NCI-H526 treated with DMSO at 0.1 percent for 48 hours (cell line): ENCODE data around the gene FNTB.
A peak's percentile ranks its signal among the peaks of the same experiment; 100 is the strongest.

Experiments
- DNase-seq: peaks from one replicate; lab custom pipeline; 2025; lab: John Stamatoyannopoulos, UW

FNTB gene

DNA sequence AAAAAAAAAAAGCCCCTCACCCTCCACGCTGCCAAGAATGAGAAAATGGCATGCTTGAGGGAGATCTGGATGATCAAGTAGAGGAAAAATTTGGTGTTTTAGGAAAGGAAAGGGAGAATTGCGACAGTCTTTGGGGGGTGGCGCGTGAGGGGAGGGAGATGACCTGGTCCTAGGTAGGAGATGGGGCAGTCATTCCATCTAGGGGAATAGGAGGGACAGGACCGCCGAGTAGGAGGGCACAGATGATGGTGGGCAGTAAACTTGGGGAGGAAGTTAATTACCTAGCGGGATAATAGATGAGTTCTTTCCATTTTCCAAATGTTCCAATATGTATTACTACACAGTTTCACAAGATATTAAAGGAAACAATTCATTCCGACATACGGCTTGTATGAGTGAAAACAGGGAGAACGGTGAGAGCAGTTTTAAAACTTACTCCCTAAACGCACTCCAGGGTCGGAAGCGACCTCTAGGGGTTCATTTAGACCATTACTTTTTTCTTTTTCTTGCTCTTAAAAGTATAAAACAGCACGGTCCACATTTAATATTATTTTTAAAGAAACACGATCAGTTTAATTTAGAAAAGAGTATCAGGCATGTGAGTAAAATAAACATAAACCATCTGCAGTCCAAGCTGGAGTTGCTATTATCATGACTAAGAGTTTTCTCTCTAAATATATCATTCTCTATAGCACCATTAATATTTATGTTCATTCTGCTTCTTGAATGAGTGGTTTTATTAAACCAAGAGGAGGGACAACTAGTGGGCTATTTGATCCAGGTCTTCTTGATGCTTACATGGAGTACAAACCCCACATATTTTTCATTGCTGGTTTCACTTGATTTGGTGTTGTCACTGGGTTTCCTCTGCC lies 3.0 kb upstream of the FNTB start:
- peak; percentile 62 for DNase-seq

DNA sequence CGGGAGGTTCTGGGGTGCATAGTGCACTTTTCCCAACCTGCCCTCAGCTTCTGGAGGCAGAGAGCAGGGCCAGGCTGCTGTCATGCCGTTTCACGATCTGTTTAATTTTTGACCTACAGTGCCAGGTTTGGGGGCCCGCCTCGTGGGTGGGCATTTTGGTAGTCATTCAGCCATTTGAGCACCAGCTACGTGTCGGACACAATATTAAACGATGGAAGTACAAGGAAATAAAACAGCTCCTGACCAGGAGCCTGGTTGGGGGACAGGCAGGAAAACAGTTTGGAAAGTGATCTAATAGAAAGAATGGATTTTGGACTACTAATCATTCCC lies 708 bp downstream of the FNTB start:
- DNase-seq = no peak

DNA sequence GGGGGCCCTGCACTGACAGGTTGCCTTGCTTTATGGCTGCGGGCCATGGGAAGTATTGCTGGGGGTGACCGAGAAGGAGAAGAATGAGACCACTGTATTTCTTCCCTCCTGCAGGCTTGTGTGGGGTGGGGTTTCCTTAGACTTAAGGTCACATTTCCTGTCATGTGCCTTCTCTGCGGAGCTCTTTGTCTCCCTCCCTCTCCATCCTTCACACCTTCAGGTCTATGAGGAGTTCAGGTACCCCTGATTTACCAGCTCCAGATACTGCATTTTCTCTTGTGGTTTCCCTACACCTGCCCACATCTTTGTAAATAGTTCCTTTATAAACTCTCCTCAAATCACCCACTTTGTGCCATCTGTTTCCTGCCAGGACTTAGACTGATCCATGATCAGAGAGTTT lies 3.6 kb downstream of the FNTB start:
- no peak for DNase-seq

DNA sequence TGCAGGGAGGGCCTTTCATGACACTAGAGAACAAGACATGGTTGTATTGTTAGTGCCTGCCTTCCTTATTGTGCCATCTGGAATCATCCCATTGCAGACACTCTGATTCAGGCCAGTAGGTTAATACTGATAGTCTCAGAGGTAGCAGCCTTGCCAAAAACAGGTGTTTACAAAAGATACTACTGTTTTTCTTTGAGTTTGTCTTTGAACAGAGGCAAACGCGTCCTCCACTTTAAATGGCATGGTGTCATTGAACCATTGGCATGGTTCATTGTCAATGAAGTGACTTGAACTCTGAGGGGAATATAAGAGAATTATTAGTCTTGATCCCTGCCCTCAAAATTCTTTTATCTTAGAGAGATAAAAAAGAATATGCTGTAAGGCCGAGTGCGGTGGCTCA lies 4.2 kb downstream of the FNTB start:
- DNase-seq = no peak

DNA sequence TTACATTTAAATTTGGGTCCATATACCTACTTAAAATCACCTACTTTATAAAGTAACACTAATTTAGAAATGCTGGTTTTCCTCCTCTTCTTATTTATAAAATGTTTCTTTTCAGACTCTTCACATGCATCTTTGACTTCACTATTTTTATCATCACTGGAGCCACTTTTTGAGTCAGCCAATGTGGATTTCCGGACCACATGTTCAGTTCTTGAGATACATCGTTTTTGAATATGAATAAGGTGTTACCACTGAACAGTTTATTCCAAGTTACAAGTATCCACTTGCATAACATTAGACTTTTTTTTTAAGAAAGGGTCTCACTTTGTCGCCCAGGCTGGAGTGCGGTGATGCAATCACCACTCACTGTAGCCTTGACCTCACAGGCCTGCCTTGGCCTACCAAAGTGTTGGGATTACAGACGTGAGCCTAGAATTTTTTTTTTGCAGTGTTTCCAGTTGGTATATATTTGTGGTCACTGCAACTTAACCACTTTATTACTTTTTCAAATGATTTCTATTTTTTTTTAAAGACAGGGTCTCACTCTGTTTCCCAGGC lies 5.7 kb downstream of the FNTB start:
- DNase-seq = no peak

DNA sequence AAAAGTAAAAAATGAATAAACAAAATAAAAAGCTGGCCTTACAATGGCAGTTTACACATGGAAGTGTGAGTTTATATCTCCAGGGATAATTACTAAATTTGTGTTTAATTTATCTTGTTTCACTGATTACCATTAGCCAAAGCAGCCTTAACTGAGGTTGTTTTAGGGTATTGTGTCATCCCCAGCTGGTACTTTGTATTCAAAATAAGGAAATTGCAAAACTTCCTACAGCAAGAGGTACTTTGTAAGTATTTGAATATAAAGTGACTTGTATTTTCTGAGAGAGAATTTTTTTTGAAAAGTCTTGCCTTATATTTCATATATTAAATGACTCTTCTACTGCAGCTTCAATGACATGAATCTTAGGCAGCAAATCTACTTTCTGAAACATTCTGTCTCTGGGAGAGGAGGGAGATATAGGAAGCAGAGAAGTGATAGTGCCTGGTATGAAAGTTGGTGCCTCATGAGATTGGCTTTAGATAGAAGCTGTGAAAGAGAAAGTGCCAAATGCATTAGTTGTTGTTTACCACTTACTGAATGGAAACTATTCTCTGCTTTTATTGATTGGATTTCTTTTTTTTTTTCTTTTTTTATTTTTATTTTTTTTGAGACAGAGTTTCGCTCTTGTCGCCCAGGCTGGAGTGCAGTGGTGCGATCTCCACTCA lies 6.7 kb downstream of the FNTB start:
- DNase-seq = no peak

DNA sequence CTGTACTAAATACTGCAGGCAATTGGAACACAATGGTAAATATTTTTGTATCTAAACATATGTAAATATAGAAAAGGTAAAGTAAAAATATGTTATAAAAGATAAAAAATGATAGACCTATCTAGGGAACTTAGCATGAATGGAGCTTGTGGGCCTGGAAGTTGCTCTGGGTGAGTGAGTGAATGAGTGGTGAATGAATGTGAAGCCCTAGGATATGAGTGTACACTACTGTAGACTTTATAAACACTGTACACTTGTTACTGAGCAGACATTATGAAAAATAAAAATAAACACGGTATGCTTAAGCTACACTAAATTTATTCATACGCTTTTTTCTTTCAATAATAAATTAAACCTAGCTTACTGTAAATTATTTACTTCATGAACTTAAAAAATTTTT lies 7.8 kb downstream of the FNTB start:
- no peak for DNase-seq

DNA sequence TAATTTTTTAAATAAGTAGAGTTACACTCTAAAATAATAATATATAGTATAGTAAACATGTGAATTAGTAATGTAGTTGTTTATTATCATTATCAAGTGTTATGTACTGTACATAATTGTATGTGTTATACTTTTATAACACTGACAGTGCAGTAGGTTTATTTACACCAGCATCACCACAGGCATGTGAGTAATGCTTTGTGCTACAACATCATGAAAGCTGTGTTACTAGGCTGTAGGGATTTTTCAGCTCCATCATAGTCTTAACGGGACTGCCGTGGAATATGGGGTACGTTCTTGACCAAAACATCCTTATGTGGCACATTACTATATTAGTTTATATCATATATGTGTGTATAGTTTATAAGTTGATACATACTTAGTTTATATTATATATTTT lies 8.6 kb downstream of the FNTB start:
- DNase-seq = no peak

DNA sequence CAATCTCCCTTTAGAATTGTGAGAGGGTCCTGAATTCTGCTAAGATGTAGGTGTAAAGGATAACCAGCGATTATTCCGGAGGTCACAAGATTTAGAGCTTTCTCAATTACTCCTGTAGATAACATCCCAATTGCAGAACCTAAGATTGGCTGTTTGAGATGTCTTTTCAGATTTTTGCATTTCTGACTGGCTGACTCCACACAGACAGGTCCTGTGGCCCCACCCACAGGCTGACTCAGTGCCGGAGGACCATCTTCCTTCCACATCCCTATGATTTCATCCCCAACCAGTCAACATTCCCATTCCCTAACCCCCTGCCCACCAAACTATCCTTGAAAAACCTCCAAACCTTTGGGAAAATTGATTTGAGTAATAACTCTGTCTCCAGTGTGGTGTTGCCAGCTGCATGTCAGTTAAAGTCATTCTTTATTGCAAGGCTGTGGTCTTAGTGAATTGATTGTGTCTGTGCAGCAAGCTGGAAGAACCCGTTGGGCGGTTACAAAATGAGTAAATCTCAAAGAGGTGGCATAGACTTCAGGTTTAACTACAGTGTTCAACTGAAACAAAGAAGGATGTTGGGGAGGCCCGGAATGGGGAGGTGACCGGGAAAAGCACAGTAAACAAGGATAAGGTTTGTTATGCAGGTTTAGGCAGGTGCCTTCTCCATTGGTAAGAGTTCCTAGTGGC lies 10.6 kb downstream of the FNTB start:
- DNase-seq = no peak

DNA sequence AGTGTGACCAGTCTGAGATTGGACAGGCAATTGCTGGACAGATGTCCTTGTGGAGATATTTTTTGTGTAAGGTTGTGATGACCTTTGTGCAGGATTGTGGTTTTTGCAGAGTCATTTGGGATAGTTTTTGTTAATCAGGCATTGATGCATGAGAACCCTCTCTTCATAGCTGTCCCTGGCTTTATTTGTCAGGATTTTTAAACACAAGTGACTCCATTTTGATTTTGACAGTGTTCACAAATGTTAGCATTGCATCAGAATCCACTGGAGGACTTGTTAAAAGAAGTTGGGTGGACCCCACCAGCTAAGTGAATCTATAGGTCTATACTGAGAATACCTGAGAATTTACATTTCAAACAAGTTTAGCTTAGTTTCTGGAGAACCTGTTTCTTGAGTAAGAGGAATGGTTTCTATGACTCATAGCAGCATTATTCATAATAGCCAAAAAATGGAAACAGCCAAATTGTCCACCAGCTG lies 11.8 kb downstream of the FNTB start:
- DNase-seq = no peak

DNA sequence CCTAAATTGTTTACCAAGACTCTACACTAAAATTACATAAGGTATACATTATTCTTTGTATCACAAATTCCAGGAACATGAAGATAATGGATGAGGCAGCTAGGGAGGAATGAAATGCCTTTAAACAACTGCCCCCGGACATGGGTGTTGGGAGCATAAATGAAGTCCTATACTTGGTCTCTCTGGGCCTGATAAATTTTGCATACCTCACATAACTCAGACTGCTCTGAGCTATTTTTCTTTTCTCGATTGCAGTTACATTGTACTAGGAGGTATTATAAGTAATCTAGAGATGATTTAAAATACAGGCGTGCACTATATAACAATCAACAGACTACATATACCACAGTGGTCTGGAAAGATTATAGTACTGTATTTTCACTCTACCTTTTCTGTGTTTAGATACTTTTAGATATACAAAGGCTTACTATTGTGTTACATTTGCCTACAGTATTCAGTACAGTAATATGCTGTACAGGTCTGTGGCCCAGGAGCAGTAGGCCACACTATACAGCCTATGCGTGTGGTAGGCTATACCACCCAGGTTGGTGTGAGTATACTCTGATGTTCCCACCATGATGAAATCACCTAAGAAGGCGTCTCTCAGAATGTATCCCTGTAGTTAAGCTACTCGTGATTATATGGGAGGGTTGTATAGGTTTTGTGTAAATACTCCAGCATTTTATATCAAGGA lies 14.3 kb downstream of the FNTB start:
- DNase-seq = no peak

DNA sequence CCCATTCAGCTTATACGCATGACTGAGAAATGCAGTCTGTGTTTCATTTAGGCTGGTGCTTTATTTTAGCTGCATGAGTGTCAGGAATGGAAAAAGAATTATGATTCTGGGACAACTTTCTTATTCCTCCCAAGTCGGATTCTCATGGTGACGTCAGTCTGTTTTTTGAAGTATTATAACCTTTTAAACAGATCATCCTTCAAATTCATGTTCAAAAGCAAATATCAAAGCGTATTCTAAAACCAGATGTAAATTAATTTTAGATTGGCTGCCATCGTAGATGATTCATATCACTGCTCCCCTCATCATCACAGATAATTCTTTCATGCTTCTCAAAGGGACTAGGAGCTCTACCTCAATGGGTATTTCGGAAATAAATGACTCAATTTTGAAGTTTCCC lies 15.0 kb downstream of the FNTB start:
- no peak for DNase-seq

DNA sequence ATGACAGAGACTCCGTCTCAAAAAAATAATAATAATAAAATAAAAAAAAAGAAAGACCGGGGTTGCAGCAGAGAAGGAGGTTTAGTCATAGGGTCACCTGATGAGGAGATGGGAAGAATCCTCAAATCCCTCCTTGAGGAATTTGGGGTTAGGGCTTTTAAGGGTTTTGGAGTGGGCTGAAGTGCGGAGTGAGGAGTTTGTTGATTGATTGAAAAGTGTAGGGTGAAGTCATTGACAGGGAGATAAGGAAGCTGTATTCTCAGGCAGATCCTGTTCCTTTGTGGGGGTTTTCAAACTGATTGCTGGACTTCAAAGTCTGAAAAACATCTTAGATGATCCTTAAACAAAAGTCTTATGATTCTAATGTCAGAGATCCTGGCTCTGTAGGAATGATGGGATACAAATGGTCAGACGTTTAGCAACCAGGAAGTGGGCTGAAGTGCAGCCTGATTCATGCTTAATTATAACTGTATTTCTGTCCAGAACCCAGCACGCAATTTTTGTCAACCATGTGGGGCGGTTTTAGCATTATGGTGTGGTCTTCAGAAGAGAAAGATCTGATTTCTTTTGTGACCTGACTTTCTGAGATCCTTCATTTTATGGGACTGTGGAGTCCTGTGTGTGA lies 16.0 kb downstream of the FNTB start:
- DNase-seq = no peak

DNA sequence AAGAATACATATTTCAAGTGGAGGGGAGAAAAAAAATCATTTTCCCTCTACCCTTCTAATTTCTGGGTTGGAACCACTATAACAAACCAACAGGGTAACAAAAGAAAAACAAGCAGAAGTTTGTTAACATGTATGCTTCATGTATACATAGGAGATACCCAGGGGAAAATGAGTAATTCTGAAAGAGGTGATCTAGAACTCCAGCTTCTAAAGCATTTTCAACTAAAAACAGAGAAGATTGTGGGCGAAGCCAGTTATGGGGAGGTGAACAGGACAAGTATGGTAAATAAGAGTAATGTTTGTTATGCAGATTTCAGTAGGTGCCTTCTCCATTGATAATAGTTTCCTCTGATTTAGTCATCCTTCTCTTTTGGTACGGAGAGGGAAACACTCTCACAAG lies 16.7 kb downstream of the FNTB start:
- DNase-seq = no peak

DNA sequence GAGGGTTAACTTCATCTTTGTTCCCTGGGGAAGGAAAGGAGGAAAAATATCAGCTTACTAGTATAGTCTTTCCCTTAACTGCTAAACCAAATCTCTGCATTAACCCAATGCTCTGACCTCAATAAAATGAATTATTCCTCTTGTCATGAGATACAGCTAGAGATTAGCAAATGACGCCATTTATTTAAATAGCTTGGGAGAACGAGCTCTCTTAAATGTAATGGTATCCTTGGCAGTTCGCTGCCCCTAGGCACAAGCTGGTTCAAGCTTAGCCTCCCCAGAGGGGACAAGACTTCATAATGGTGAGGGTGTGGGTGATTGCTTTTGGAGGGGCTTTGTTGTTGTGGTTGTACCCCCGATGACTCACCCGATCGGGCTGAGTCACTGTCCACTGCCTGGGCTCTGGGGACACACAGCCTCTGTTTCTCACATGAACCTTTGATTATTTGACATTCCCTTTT lies 19.6 kb downstream of the FNTB start:
- no peak for DNase-seq

DNA sequence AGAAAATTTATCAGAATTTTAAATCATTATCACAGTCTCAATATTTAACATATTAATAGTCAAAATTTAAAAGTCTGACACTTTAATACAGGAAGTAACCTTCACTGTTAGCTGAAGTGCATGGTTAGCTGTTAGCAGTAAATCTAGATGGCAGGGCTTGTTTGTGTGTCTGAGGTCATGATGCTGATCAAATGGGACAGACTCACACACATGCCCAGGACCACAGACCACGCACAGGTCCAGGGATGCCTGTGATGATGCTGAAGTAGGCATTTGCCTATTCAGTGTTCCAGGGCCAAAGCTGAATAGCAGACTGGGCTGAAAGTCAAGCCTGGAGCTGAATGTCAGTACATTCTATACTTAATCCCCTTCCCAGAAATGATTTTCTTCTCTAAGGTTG lies 20.5 kb downstream of the FNTB start:
- DNase-seq = no peak

DNA sequence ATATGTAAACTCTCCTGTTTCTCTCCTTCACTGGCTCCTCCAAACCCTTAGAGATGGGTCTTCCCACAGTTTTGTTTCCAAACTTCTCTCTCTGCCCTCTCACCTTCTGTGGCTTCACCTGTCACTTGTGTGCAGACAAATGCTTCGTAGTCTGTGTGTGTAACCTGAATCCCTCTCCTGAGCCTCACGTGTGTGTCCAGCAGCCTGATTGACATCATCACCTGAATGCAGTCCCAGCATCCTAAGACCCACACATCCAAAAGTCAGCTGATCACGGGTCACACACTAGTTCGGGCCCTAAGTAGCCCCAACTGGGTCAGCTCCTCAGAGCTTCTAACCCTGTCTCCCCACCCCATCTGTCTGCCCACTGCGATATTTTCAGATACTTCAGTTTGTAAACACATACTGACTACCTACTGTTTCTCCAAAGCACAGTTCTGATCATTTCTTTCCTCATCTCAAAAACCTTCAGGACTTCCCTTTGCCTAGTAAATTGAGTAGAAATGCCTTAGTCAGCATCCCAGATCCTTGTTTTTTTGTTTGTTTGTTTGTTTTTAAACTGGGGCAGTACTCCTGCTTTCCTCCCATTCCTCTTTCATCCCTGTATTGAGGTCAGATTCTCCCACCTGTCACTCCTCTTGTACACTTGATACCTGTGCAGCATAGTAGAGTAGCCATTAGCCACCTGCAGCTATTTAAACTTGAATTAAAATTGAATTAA lies 23.7 kb downstream of the FNTB start:
- DNase-seq = no peak

DNA sequence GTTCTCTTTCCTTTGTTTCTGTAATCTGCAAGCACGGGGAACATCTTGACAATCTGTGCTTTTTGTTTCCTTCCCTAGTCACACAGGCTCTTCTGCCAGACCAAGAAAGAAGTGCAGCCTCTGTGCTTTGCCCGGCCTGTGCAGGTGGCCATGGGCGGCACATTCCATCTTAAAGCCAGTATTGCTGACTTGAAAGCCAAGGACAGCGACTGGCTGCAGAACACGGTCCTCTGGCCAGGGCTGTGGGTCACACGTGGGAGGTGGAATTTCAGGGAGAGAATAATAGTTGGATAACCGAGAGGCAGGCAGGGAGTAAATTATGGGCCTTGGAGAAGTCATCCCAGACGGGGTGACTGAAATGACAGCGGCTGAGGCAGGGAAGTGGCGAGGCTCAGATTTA lies 24.8 kb downstream of the FNTB start:
- DNase-seq = no peak

DNA sequence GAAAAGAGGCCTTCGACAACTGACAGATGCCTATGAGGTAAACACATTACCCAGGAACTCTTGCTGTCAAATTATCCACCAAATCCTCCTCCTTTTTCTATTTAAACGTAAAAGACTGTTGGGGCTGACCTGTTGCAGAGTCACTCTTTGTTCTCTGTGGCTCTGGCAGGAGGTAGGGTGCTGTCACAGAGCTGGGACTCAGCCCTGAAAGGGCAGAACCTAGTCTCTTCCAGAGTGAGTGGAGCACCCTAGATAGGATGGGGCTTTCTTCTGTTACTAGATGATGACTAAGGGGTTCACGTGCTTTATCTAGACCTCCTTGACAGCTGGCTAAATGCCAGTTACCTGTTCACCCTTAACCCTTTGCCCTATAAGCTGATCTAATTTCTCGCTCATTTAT lies 25.7 kb downstream of the FNTB start:
- DNase-seq = no peak

DNA sequence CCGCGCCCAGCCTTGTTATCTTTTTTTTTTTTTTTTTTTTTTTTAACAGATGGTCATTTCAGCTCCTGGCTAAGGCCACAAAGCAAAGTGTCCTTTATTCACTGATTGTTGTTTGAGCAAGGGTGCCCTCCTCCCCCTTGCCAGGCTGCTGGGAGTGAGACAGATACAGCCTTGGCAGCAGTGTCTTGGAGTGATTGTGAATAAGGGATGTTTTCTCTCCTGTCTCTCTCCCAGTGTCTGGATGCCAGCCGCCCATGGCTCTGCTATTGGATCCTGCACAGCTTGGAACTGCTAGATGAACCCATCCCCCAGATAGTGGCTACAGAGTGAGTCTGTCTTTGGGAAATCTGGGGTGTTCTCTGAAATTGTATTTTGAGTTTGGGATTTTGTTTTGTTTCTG lies 28.7 kb downstream of the FNTB start:
- no peak for DNase-seq

DNA sequence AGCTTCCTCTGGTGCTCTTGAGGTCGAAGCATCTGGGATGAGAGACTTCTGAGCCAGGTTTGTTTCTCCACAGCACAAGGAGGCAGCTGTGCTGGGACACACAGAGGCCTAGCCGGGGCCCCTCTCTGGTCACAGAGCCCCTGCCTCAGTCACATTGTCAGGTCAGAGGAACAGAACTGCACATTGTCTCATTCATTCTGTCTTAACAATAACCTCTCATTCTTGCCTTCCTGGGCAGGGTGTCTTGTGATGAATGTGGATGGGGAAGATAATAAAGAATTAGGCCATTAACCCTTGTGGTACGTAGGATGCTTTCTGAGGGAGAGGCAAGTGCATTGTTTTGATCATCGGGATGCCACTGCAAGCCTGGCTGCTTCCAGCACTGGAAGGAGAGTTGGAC lies 29.8 kb downstream of the FNTB start:
- DNase-seq = no peak
